NK-92 (cell line): Measurements from ENCODE around the gene KYNU.
"Not testable (repeated sequence)": the region's sequence is repeated elsewhere in the genome, so short reads cannot be mapped to it uniquely, and the experiment has no call there.

Source experiments
- DNase-seq: peaks from one replicate; lab custom pipeline; 2025; ENCODE audit not compliant: unreplicated experiment; lab: John Stamatoyannopoulos, UW

The KYNU gene

GRCh38 chr2:142870526-142870925 is 6.9 kb upstream of the KYNU start:
- DNase-seq, result no peak

GRCh38 chr2:142871396-142871795 is 6.1 kb upstream of the KYNU start:
- DNase-seq, result no peak

- no peak for DNase-seq
These were observed 4.4 kb upstream of the KYNU start for GRCh38 chr2:142872882-142873724.

DNA sequence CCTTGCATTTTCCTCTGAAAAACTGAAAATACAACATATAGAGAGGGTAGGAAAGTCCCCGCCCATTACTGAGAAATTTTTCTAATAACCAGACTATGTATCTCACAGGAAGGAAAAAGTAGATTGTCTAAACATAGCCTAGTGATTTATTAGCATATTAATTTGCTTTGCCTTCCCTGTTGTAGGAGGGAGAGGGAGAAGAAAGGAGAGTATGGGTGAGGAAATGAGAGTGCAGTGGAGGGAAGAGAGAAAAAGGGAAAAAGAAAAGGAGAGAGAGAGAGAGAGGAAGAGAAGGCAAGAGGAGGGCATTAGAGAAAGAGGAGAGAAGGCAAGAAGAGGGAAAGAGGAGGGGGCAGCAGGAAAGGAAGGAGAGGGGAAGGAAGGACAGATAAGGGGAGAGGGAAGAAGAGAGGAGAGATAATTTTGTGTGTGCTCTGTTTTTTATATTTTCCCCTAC is 3.6 kb upstream of the KYNU start:
- DNase-seq, result no peak

DNA sequence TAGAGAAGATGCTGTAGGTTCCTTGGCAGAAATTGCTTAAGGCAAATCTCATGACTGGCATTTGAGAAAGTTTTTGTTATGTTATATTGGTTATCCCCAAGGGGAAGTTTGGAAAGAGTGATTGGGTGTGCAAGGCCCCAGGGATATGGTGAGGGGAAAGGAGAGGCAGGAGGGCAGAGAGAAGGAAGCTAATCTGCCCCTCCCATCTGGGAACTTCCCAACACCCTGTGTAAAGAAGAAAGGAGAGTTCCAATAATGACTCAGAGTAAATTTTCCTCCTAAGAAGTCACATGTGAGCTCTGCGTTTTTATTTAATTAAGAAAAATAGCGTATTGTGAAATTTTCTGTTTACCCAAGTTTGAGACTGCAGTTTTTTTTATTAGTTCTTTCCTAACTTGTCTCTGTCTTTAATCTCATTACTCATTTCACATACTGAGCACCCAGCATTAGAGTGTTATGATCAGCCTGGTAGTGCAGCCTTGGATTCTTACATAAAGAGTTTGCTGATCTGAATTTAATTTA is 3.1 kb upstream of the KYNU start:
- DNase-seq, result no peak

- no peak for DNase-seq
These were observed 2.5 kb upstream of the KYNU start for GRCh38 chr2:142875010-142875409.

- DNase-seq, result no peak
These were observed 1.8 kb upstream of the KYNU start for GRCh38 chr2:142875652-142876051.

- no peak for DNase-seq
These were observed 1.0 kb upstream of the KYNU start for GRCh38 chr2:142876423-142876822.

DNA sequence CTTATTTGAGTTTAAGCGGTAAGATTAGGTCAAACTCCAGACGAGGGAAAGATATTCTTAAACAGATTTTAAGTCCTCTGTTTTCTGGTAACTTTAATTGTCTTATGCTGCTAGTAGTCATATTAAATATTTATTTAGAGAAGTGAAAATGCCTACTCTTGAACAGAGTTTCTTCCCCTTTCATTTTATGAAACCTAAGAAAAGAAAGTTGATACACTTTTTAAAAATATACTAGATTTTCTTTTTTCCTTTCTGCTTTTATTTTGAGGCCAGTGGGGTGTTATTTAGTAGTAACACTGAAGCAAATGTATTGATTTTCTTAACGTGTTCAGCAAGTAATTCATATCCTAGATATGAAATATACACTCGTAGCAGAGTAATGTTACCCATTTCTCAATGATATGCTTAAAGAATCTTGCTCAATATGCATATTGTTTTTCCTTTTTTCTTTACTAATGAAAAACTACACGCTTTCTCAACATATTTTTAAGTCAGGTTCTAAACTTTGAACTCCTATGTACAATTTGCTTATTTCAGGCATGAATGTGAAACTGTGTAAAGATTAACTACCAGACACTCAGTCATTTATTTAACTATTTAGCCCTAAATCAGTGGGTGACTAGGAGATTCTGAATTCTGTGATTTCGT is 691 bp downstream of the KYNU start:
- DNase-seq, result no peak

DNA sequence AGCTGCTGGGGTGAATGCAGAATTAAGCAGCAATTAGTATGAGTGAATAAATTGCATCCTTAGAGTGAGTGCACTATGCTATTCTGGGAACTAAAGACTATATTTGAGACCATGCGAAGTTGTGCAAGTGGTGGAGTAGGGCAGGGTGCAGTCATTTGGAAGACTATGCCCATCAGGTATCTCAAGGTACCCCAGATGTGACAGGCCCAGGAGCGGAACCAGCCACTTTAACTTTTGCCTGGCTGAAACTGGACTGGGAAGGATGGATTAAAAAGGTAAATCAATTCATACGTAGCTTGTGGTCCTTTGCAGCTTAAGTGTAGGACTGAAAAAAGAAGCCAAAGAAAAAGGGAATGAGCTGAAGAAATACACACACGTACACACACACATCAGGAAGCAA is 1.7 kb downstream of the KYNU start:
- DNase-seq, result no peak

GRCh38 chr2:142880279-142880678 is 2.8 kb downstream of the KYNU start:
- no peak for DNase-seq

DNA sequence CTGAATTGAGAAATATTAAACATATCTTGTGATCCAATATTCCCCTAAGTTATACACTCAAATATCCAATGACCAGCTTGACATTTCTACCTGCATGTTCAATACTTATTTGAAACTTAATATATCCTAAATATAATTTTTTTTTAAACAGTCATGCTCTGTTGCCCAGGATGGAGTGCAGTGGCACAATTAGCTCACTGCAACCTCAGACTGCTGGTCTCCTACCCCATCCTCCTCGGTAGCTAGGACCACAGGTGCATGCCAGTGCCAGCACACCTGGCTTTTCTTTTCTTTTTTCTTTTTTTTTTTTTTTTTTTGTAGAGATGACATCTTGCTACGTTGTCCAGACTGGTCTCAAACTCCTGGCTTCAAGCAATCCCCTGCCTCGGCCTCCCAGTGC is 4.2 kb downstream of the KYNU start:
- DNase-seq, result no peak

DNA sequence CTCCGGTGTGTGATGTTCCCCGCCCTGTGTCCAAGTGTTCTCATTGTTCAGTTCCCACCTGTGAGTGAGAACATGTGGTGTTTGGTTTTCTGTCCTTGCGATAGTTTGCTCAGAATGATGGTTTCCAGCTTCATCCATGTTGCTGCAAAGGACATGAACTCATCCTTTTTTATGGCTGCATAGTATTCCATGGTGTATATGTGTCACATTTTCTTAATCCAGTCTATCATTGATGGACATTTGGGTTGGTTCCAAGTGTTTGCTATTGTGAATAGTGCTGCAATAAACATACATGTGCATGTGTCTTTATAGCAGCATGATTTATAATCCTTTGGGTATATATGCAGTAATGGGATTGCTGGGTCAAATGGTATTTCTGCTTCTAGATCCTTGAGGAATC is 5.0 kb downstream of the KYNU start:
- DNase-seq, result not testable (repeated sequence)

DNA sequence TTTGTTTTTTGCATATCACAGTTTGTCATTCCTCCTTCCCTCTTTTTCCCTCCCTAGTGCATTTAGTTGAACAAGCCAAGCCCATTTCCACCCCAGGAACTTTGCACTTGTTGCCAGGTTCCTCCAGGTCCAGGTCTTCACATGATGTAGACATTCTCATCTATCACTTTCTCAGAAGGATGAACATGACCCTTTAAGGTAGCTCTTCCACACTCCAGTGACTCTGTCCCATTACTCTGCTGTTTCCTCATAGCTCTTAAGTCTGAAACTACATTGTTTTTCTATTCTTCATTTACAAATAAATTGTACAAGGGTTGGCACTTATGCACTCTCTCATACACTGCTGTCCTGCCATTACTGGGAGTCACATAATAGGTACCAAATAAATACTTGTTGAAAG is 6.1 kb downstream of the KYNU start:
- no peak for DNase-seq

- DNase-seq, result no peak
These were observed 8.1 kb downstream of the KYNU start for GRCh38 chr2:142885543-142885942.

GRCh38 chr2:142892715-142893114 is 15.3 kb downstream of the KYNU start:
- DNase-seq, result no peak

GRCh38 chr2:142893241-142893640 is 15.8 kb downstream of the KYNU start:
- DNase-seq, result no peak

DNA sequence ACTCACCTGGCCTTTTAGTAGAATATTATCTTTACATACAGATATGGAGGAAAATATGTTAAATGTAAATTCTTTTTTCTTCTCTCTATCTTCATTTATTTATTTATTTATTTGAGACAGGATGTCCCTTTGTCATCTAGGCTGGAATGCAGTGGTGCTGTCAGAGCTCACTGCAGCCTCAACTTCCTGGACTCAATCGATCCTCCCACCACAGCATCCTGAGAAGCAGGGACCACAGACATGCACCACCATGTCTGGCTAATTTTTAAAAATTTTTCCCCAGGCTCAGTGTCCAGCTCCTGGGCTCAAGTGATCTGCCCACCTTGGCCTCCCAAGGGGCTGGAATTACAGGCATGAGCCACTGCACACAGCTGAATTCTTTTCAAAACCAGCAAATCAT is 20.3 kb downstream of the KYNU start:
- no peak for DNase-seq

DNA sequence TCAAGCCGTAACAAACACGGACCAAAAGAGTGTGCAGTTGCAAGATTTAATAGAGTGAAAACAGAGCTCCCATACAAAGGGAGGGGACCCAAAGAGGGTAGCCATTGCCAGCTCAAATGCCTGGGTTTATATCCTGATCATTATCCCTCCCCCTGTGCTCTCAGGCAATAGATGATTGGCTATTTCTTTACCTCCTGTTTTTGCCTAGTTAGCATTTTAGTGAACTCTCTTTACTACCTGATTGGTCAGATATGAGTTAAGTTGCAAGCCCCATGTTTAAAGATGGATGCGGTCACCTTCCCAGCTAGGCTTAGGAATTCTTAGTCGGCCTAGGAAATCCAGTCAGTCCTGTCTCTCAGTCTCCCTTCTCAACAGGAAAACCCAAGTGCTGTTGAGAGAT is 22.9 kb downstream of the KYNU start:
- not testable (repeated sequence) for DNase-seq

DNA sequence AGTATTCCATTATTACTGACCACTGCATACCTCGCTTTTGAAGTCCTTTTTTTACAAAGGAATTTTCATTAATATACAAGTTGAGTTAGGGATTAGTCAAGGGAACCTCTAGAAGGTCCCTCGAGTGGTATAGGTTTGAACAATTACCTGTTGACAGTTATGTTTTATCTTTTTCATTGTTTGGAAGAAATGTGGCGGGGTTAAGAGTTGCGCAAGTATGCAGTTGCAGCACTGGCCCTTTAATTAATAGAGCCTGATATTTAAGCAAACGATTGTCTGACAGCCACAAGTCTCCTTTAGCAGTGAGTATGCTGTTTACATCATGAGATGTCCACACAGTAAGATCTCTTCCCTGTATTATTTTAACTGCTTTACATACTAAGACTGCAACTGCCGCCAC is 24.3 kb downstream of the KYNU start:
- no peak for DNase-seq

DNA sequence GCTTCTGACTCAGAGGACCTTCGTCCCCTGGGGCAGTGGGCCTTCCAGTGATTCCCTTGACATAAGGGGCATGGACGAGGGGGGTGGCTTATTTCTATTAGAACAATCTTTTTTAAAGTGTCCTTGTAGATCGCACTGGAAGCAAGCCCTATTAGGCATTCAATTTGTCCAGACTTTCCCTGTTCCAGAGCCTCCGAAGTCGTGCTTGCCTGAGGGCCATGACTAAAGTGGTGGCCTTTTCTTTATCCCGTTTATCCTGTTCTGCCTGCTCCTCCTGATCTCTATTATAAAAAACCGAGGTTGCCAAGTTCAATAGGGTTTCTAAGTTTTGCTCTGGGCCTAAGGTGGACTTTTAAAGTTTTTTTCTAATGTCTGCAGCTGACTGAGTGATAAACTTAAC is 26.3 kb downstream of the KYNU start:
- not testable (repeated sequence) for DNase-seq

DNA sequence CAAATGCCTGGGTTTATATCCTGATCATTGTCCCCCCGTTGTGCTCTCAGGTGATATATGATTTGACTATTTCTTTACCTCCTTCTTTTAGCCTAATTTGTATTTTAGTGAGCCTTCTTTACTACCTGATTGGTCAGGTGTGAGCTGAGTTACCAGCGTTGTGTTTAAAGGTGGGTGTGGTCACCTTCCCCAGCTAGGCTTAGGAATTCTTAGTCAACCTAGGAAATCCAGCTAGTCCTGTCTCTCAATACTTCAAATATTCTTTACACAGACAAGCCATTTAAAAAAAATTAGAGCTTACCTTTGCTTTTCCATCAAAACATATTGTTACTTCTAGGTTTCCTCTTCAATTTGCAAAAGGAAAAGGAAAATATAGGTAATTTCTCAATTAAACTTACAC is 30.2 kb downstream of the KYNU start:
- no peak for DNase-seq
